Fibroblast of skin of abdomen (primary cell): Measurements from ENCODE around the gene P2RX2.

Experiments
- DNase-seq: peaks from one replicate; pipeline ENCODE4 v3.0.0-alpha.2; 2013

Gene P2RX2

GRCh38 chr12:132638541-132639408 is 20.2 kb downstream of the P2RX2 start:
- peak; percentile 25 for DNase-seq

GRCh38 chr12:132639956-132640520 is 21.5 kb downstream of the P2RX2 start:
- DNase-seq = no peak

GRCh38 chr12:132640936-132641335 is 22.4 kb downstream of the P2RX2 start:
- no peak for DNase-seq

GRCh38 chr12:132641811-132642650 is 23.5 kb downstream of the P2RX2 start:
- no peak for DNase-seq

- DNase-seq = no peak
Measured at GRCh38 chr12:132642846-132643835, 24.6 kb downstream of the P2RX2 start.

GRCh38 chr12:132646850-132647249 is 28.3 kb downstream of the P2RX2 start:
- DNase-seq = no peak

- DNase-seq = no peak
Measured at GRCh38 chr12:132647858-132648257, 29.3 kb downstream of the P2RX2 start.

- DNase-seq = no peak
Measured at GRCh38 chr12:132648616-132649225, 30.1 kb downstream of the P2RX2 start.

GRCh38 chr12:132649226-132649945 is 30.8 kb downstream of the P2RX2 start:
- DNase-seq = no peak

- no peak for DNase-seq
Measured at GRCh38 chr12:132651444-132652100, 33.0 kb downstream of the P2RX2 start.

- no peak for DNase-seq
Measured at GRCh38 chr12:132653567-132654290, 35.2 kb downstream of the P2RX2 start.

GRCh38 chr12:132657004-132657727 is 38.6 kb downstream of the P2RX2 start:
- DNase-seq = no peak

GRCh38 chr12:132658149-132658894 is 39.7 kb downstream of the P2RX2 start:
- DNase-seq = no peak

GRCh38 chr12:132659146-132659545 is 40.6 kb downstream of the P2RX2 start:
- DNase-seq = no peak

- no peak for DNase-seq
Measured at GRCh38 chr12:132660052-132660451, 41.5 kb downstream of the P2RX2 start.

GRCh38 chr12:132660996-132661395 is 42.4 kb downstream of the P2RX2 start:
- no peak for DNase-seq

GRCh38 chr12:132661972-132662371 is 43.4 kb downstream of the P2RX2 start:
- DNase-seq = no peak
